Mesendoderm (in vitro differentiated cells): ENCODE data around the gene IER5.

Experiments used
- DNase-seq: peaks from one replicate; pipeline ENCODE4 v3.0.0; 2013
- H2AK5ac ChIP-seq: 2 replicates; pipeline ENCODE4 v1.6.1; 2013; ENCODE audit warnings: low read length, inconsistent platforms
- H2BK120ac ChIP-seq: 2 replicates; pipeline ENCODE4 v1.6.1; 2013; ENCODE audit warnings: low read depth, mild to moderate bottlenecking, low read length, moderate library complexity, mixed read lengths
- H2BK15ac ChIP-seq: replicated peaks from 2 replicates; pipeline ENCODE4 v1.6.1; 2013; ENCODE audit warnings: low read depth, mild to moderate bottlenecking, moderate library complexity
- H2BK5ac ChIP-seq: 2 replicates; pipeline ENCODE4 v1.6.1; 2013; ENCODE audit warnings: low read length, inconsistent platforms
- H3K18ac ChIP-seq: 2 replicates; pipeline ENCODE4 v1.6.1; 2013; ENCODE audit warnings: mild to moderate bottlenecking, low read length, mixed read lengths
- H3K23ac ChIP-seq: one replicate; pipeline ENCODE4 v1.6.1; 2013; ENCODE audit warnings: low read length
- H3K27ac ChIP-seq: 2 replicates; pipeline ENCODE4 v1.5.1; 2013; ENCODE audit warnings: low read depth, mild to moderate bottlenecking, inconsistent platforms, low read length, moderate library complexity
- H3K27me3 ChIP-seq: 2 replicates; pipeline ENCODE4 v1.6.1; 2013; ENCODE audit warnings: low read length, control low read depth, mild to moderate bottlenecking, inconsistent platforms; ENCODE audit not compliant: insufficient read depth, poor library complexity
- H3K36me3 ChIP-seq: 2 replicates; pipeline ENCODE4 v1.6.1; 2013; ENCODE audit warnings: low read length, inconsistent platforms; ENCODE audit not compliant: control insufficient read depth, insufficient read depth
- H3K4ac ChIP-seq: one replicate; pipeline ENCODE4 v1.6.1; 2013; ENCODE audit warnings: low read depth, mild to moderate bottlenecking, low read length, moderate library complexity
- H3K4me1 ChIP-seq: 2 replicates; pipeline ENCODE4 v1.6.1; 2013; ENCODE audit warnings: low read depth, low read length, inconsistent platforms; ENCODE audit not compliant: control insufficient read depth
- H3K4me2 ChIP-seq: 2 replicates; pipeline ENCODE4 v1.6.1; 2013; ENCODE audit warnings: low read length
- H3K4me3 ChIP-seq: 2 replicates; pipeline ENCODE4 v1.5.1; 2013; ENCODE audit warnings: mild to moderate bottlenecking, low read length
- H3K56ac ChIP-seq: one replicate; pipeline ENCODE4 v1.6.1; 2013; ENCODE audit warnings: low read length
- H3K79me1 ChIP-seq: 2 replicates; pipeline ENCODE4 v1.6.1; 2013; ENCODE audit warnings: low read length, inconsistent platforms
- H3K79me2 ChIP-seq: 2 replicates; pipeline ENCODE4 v1.6.1; 2013; ENCODE audit warnings: mild to moderate bottlenecking, low read length; ENCODE audit not compliant: control insufficient read depth, insufficient read depth
- H3K9ac ChIP-seq: 2 replicates; pipeline ENCODE4 v1.6.1; 2013; ENCODE audit warnings: low read length, inconsistent platforms
- H4K5ac ChIP-seq: one replicate; pipeline ENCODE4 v1.6.1; 2013; ENCODE audit warnings: low read length
- H4K8ac ChIP-seq: one replicate; pipeline ENCODE4 v1.6.1; 2013; ENCODE audit warnings: low read depth, mild to moderate bottlenecking, control low read depth, low read length, moderate library complexity
- WGBS: extraction: QIAGEN DNeasy Blood & Tissue Kit; methylation state at CpG from one replicate; pipeline ENCODE4 v1.1.7; 2013; ENCODE audit warnings: low lambda C conversion rate, missing lambda C conversion rate; ENCODE audit not compliant: insufficient coverage; ENCODE audit errors: extremely low coverage; 5-methylcytosine and 5-hydroxymethylcytosine counted together

IER5 gene

DNA sequence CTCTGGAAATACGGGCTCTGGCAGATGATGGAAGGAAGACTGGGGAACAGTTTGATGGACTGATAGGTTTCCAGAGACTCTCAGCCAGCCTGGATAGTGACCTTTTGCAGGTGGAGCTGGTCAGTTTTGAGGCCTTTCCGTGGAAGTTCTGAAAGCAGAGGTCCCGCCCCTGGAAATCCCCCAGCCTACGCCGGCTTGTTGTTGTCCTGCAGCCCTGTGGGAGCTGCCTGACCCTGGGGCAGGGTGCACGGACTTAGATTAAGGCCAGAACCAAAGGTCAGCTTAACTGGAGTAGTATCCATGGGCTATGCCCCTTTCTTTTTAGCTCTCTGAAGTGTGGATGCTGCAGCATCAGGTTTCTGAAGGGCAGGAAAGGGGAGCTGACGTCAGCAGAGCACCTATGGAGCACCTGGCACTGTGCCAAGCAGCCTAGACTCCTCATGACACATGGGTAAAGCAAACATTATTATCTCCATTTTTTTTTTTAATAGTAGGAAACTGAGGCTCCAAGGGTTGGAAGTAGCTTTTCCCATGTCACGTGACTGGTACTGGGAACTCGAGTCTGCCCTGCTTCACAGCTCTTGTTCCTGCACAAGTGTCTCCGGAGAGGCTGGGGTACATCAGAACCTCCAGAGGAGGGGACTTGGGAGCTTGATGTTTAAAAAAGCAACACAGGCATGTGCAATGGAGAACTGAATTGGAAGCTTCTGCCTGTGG is 38.5 kb downstream of the IER5 start:
- H3K27ac ChIP-seq, result no peak overlapping the region
- no peak overlapping the region for H2BK5ac ChIP-seq
- H3K27me3 ChIP-seq, result no peaks in the 10 kb centered on the region
- no CpG with 5 or more reads among the region's 10 CpGs for WGBS
- H3K36me3 ChIP-seq, result no peaks in the 10 kb centered on the region
- no peak for DNase-seq
- H3K18ac ChIP-seq, result no peak overlapping the region
- no peak overlapping the region for H3K4me2 ChIP-seq
- H3K4me3 ChIP-seq, result no peak overlapping the region
- H3K79me2 ChIP-seq, result no peaks in the 10 kb centered on the region
- no peaks in the 10 kb centered on the region for H3K79me1 ChIP-seq
- no peak overlapping the region for H3K23ac ChIP-seq
- H4K5ac ChIP-seq, result no peak overlapping the region
- H2BK15ac ChIP-seq, result no peak overlapping the region
- H3K4me1 ChIP-seq, result peaks cover 13% of the 10 kb centered on the region
- H3K9ac ChIP-seq, result no peak overlapping the region
- no peak overlapping the region for H2AK5ac ChIP-seq
- no peak overlapping the region for H4K8ac ChIP-seq
- no peak overlapping the region for H3K4ac ChIP-seq
- no peak overlapping the region for H2BK120ac ChIP-seq
- H3K56ac ChIP-seq, result no peak overlapping the region

DNA sequence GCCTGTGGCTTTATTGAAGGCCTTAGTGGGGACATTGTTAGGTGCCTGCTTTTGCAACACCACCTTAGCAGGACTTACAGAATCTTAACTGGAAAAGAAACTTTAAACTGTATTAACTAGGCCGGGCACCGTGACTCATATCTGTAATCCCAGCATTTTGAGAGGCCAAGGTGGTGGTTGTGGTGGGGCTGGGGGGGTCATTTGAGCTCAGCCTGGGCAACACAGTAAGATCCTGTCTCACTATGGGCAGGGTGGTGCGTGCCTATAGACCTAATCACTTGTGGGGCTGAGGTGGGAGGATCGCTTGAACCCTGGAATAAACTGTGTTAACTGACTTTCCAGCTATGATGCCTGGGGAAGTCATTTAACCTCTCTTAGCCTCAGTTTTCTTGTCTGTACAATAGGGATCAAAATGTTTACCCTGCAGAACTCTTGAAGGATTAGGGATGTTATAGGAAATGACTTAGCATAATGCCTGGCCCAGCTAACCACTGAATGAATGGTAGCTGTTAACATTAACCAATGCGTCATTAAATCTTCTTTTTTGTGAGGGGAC is 39.5 kb downstream of the IER5 start:
- Histone ChIP-seq H4K8ac (no peak overlapping the region), H4K5ac (no peak overlapping the region), H3K4me3 (no peak overlapping the region), H3K23ac (no peak overlapping the region), H3K4ac (no peak overlapping the region), H3K27ac (no peak overlapping the region), H3K36me3 (no peaks in the 10 kb centered on the region), H2BK120ac (no peak overlapping the region), H3K27me3 (no peaks in the 10 kb centered on the region), H3K79me1 (no peaks in the 10 kb centered on the region), H3K18ac (no peak overlapping the region), H3K9ac (no peak overlapping the region), H2BK5ac (no peak overlapping the region), H3K79me2 (no peaks in the 10 kb centered on the region), H3K4me1 (peaks cover 13% of the 10 kb centered on the region), H2AK5ac (no peak overlapping the region), H2BK15ac (no peak overlapping the region), H3K4me2 (no peak overlapping the region), H3K56ac (peak overlapping the region; percentile 57)
- DNase-seq, result no peak
- no CpG with 5 or more reads among the region's 5 CpGs for WGBS

DNA sequence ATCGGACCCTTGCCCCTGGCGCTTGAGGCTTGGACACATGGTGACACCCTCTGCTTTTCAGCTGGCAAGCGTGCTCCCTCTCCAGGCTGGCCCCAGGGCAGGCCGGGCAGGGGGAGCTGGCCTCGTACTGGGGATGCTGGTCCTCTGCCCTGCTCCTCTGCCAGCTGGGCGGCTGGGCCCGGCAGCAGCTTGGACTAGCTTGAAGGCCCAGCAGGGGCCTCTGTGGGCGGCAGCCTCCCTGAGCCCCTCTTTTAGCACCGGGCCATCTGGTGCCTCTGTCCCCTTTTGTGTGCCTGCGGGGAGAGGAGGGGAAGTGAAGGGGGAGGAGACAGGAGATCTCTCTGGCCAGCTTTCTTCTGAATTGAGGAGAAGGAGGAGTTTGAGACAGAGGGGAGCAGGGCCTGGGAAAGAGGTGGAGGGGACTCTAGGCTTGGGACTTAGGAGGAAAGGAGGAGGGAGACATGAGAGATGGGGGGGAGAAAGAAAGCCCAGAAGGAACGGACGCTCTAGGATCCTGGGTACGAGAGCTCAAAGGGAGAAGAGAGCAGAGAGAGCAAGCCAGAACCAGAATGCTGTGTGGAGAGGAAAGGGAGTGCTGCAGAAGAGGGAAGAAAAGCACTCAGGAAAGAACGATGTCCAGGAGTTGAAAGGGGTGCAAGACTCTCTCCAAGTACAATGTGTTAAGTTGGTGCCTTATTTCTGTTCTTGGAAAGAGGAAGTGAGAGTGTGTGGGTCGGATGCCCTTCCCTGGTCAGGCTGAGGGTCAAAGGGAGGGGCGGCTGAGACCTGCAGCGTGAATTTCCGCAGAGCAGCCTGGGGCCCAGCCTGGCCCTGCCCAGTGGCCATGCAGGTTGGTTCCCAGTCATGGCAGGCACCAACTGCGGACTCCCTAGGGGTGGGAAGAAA is 40.3 kb downstream of the IER5 start:
- H2BK5ac ChIP-seq, result peak overlapping the region; percentile 40
- DNase-seq, result no peak
- no peak overlapping the region for H3K4me3 ChIP-seq
- H3K4me1 ChIP-seq, result peaks cover 15% of the 10 kb centered on the region
- peak overlapping the region; percentile 28 for H3K9ac ChIP-seq
- no peak overlapping the region for H3K4me2 ChIP-seq
- peak overlapping the region; percentile 9 for H2AK5ac ChIP-seq
- no peaks in the 10 kb centered on the region for H3K27me3 ChIP-seq
- H3K23ac ChIP-seq, result no peak overlapping the region
- no peak overlapping the region for H3K27ac ChIP-seq
- no peaks in the 10 kb centered on the region for H3K36me3 ChIP-seq
- no peak overlapping the region for H4K8ac ChIP-seq
- H3K56ac ChIP-seq, result peak overlapping the region; percentile 57
- no peak overlapping the region for H3K4ac ChIP-seq
- H2BK120ac ChIP-seq, result no peak overlapping the region
- H3K18ac ChIP-seq, result no peak overlapping the region
- no peaks in the 10 kb centered on the region for H3K79me1 ChIP-seq
- no CpG with 5 or more reads among the region's 19 CpGs for WGBS
- H2BK15ac ChIP-seq, result no peak overlapping the region
- H3K79me2 ChIP-seq, result no peaks in the 10 kb centered on the region
- H4K5ac ChIP-seq, result no peak overlapping the region

DNA sequence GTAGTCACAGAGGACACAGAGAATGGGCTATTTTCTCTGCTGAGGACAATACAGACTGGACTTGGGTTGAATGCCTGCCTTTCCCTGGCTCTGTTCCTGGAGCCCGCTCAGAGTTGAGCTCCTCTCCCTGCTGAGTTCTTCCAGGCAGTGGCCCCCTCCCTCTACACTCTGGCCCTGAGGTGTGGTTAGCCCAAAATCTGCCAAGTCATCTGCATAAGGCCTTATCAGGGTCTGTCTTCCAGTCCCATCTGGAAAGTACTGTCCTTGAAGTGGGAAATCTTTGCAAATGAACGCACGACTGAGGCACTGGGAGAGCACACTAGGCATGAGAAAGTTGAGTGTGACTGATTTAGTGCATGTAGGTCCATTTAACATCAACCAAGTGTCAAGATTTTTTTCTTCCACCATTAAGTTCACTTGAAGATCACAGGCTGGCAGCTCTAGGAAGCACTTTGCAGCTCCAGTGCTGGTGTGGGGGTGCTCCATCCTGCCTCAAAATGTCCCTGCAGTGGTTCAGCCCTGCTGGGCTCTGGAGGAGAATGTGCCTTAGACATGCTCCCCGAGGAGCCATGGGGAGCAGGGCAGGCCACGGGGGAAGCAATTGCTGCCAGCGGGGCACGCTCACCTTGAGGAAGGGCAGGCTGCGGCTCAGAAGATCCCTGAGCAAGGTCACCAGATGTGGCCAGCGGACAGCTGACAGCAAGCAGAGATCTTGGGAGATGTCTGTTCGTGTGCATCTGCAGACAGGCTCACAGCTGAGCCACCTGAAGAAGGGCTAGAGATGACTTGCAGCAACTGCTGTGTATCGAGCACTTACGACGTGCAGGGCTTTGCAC is 41.5 kb downstream of the IER5 start:
- Histone ChIP-seq H3K4me3 (no peak overlapping the region), H3K23ac (no peak overlapping the region), H3K27me3 (no peaks in the 10 kb centered on the region), H3K56ac (peak overlapping the region; percentile 40), H2BK15ac (no peak overlapping the region), H4K8ac (no peak overlapping the region), H4K5ac (no peak overlapping the region), H2BK5ac (peak overlapping the region; percentile 28), H3K4me2 (no peak overlapping the region), H3K4me1 (peaks cover 16% of the 10 kb centered on the region), H2BK120ac (no peak overlapping the region), H3K18ac (no peak overlapping the region), H3K79me2 (no peaks in the 10 kb centered on the region), H3K4ac (no peak overlapping the region), H3K27ac (no peak overlapping the region), H3K36me3 (no peaks in the 10 kb centered on the region), H2AK5ac (no peak overlapping the region), H3K9ac (no peak overlapping the region), H3K79me1 (no peaks in the 10 kb centered on the region)
- no CpG with 5 or more reads among the region's 13 CpGs for WGBS
- peak; percentile 47 for DNase-seq

DNA sequence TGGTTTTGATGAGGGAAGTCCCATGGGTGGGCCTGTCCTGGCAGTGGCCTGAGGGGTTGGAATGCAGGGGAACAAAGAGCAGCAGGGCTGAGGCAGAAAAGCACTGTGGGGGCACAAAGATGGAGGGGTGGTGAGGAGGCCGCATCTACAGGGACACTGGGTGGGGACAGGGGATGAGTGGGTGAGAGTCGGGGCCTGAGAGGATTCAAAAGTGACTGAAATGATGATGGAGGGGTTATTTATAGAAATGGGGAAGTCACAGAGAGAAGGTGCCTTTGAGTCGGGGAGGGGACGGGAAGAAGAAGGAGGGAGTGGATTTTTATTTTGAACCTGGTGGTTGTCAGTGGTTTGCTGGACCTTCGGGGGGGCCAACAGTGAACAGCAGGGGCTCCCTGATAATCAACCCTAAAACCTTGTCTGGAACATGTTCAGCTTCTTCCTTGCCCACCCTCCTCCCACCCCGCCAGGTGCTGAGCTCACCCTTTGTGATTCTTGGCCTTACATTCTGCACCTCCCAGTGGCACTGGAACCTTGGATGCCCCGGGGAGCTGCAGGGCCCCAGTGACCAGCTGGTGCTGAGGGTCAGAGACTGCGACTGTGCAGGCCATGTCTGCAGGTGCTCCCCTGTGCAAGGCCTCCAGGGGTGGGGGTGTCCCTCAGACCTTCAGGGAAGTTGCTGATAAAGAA is 42.9 kb downstream of the IER5 start:
- H3K36me3 ChIP-seq, result no peaks in the 10 kb centered on the region
- no peak overlapping the region for H3K4ac ChIP-seq
- WGBS, result no CpG with 5 or more reads among the region's 8 CpGs
- no peaks in the 10 kb centered on the region for H3K27me3 ChIP-seq
- no peak overlapping the region for H2BK15ac ChIP-seq
- no peak overlapping the region for H3K27ac ChIP-seq
- no peak overlapping the region for H3K4me2 ChIP-seq
- no peak for DNase-seq
- no peak overlapping the region for H3K56ac ChIP-seq
- H4K5ac ChIP-seq, result no peak overlapping the region
- H3K18ac ChIP-seq, result no peak overlapping the region
- no peak overlapping the region for H3K4me3 ChIP-seq
- H2BK5ac ChIP-seq, result no peak overlapping the region
- no peak overlapping the region for H4K8ac ChIP-seq
- H3K23ac ChIP-seq, result no peak overlapping the region
- H3K79me2 ChIP-seq, result no peaks in the 10 kb centered on the region
- no peak overlapping the region for H2AK5ac ChIP-seq
- no peak overlapping the region for H2BK120ac ChIP-seq
- peaks cover 19% of the 10 kb centered on the region for H3K4me1 ChIP-seq
- no peaks in the 10 kb centered on the region for H3K79me1 ChIP-seq
- H3K9ac ChIP-seq, result no peak overlapping the region
